ENCODE data around the gene LAMC2.

DNA sequence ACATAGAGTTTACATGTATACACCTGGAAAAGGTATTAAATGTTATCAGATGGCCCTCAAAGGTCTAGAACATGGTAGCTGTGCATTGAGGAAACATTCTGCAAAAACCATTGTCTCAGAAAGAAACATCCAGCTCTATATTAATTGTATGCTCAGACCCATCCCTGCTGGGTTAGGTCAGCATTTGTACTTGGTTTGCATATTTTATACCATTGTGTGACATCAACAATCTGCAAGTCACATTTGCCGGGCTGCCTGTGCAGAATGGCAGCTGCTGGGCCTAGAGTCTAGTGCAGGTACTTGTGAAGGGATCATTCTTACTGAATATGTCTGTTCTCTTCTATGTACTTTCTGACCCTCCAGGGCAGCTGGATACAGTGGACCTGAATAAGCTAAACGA is 43.9 kb upstream of the LAMC2 start:
- TF ChIP-seq, protein P1, sequence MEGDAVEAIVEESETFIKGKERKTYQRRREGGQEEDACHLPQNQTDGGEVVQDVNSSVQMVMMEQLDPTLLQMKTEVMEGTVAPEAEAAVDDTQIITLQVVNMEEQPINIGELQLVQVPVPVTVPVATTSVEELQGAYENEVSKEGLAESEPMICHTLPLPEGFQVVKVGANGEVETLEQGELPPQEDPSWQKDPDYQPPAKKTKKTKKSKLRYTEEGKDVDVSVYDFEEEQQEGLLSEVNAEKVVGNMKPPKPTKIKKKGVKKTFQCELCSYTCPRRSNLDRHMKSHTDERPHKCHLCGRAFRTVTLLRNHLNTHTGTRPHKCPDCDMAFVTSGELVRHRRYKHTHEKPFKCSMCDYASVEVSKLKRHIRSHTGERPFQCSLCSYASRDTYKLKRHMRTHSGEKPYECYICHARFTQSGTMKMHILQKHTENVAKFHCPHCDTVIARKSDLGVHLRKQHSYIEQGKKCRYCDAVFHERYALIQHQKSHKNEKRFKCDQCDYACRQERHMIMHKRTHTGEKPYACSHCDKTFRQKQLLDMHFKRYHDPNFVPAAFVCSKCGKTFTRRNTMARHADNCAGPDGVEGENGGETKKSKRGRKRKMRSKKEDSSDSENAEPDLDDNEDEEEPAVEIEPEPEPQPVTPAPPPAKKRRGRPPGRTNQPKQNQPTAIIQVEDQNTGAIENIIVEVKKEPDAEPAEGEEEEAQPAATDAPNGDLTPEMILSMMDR (conservative IDR thresholded peaks at IDR 0.05) = no peak
- no peak for TF ChIP-seq ZFX (IDR thresholded peaks at IDR 0.05)
